Astrocyte of the cerebellum (primary cell): ENCODE measurements around the gene TMEM117.

Experiments
- DNase-seq: peaks from one replicate; pipeline ENCODE4 v3.0.0-alpha.2; 2011; ENCODE audit warnings: low read depth
- H3K4me3 ChIP-seq: 2 replicates; pipeline ENCODE4 v1.5.1; 2011; ENCODE audit warnings: mild to moderate bottlenecking, low read depth, low read length, moderate library complexity
- in situ Hi-C: cut with HindIII; loops from 2 replicates; pipeline ENCODE4 v1.10.0; 2017; ENCODE audit warnings: low sequenced_read_pairs
- TF ChIP-seq, protein P1 (sequence below): IDR thresholded peaks from 2 replicates; pipeline ENCODE4 v1.5.1; 2012; ENCODE audit warnings: low read length, low read depth, moderate library complexity, mild to moderate bottlenecking; ENCODE audit errors: missing control alignments

TMEM117 gene

DNA sequence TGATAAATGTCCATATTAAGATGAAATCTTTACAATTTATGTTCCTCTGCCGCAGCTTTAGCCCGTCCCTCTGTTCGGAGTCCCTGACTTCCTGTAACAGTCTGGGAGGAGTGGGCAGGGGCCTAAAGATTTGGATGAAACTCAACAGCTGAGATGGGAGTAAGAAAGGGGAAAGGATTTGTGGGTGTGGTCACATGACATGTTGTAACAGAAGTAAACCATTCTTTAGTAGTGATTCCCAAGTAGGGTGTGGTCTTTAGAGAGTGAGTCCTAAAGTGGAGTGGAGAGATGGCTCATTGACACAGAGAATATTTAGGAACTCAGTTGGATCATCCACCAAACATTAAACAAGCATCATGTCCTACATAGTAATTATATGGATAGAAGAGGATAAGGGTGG lies 12.9 kb downstream of the TMEM117 start:
- H3K4me3 ChIP-seq = no peak overlapping the region
- in situ Hi-C loops = no loop called here
- DNase-seq = no peak
- TF ChIP-seq, protein P1, sequence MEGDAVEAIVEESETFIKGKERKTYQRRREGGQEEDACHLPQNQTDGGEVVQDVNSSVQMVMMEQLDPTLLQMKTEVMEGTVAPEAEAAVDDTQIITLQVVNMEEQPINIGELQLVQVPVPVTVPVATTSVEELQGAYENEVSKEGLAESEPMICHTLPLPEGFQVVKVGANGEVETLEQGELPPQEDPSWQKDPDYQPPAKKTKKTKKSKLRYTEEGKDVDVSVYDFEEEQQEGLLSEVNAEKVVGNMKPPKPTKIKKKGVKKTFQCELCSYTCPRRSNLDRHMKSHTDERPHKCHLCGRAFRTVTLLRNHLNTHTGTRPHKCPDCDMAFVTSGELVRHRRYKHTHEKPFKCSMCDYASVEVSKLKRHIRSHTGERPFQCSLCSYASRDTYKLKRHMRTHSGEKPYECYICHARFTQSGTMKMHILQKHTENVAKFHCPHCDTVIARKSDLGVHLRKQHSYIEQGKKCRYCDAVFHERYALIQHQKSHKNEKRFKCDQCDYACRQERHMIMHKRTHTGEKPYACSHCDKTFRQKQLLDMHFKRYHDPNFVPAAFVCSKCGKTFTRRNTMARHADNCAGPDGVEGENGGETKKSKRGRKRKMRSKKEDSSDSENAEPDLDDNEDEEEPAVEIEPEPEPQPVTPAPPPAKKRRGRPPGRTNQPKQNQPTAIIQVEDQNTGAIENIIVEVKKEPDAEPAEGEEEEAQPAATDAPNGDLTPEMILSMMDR = no peak

DNA sequence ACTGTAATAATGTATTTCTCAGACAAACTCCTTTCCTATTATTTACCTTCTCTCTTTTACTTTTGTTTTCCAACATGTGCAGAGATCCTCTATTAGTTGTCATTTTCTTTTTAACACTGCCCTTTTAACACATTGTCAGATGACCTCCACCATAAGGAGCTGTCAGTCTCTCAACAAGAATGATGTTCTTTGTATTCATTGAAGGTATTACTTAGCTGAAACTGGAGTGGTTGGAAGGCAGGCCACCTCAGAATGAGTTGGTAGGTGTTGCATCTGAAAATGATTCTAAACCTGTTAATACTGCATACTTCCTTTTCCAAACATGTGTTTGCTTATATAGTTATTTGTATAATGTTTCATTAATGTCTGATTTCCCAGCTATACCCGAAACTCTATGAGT lies 16.9 kb downstream of the TMEM117 start:
- no peak overlapping the region for H3K4me3 ChIP-seq
- DNase-seq = no peak
- in situ Hi-C loops = no loop called here
- TF ChIP-seq, protein P1 = no peak

DNA sequence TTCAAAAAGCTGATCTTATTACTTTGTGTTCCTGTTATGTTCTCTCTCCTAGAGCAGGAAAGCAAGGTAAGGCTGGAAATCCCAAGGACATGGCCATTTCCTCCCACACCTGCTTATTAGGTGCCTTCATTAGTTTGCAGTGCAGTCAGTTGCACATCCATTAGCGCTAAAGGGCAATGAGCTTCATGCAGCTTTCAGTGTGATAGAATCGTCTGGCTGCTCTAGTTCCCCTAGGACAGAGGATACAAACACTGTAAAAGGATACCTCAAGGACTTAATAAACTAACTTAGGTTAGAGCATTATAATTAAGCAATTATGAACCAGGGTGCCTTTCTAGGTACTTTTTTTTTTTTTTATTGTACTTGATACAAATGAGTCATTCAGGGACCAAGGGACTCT lies 21.1 kb downstream of the TMEM117 start:
- H3K4me3 ChIP-seq = no peak overlapping the region
- DNase-seq = no peak
- in situ Hi-C loops = no loop called here
- TF ChIP-seq, protein P1 = no peak

DNA sequence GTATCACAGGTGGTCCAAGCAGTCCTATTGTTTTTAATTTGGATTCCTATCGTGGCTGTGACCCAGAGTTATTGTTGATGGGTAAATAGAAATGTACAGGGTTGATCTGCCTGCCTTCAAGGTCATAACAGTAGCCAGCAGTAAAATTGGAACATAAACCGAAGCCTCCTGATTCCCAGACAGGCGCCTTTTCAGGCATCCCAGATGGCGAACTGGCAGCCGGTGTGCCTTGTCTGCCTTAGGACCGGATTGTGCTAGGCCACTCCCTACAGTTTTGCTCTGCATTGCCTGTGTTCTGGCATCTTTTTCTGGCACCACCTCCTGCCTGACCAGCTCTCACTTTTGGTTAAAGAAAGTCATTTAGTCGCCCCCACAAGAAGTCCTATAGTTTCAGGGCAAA lies 22.2 kb downstream of the TMEM117 start:
- TF ChIP-seq, protein P1 = no peak
- in situ Hi-C loops = no loop called here
- no peak for DNase-seq
- H3K4me3 ChIP-seq = no peak overlapping the region

DNA sequence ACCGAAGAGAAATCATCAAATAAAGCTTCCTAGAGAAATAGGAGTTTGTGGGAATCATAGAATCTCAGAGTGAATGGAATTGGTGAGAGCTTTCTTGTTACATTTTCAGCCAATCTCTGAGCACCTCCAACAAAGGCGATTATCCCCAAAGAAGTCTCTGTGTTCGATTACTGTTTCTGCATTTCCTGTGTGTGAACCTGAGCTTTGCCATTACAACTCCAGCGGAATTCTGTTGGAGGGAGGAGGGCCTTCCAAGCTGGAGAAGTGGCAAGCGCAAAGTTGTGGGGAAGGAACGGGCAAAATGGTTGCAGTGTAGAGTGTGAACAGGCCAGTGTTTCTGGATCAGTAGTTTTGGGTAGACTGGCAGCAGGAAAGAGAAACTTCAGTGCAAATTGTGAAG lies 23.1 kb downstream of the TMEM117 start:
- TF ChIP-seq, protein P1 = no peak
- no peak overlapping the region for H3K4me3 ChIP-seq
- in situ Hi-C loops = no loop called here
- no peak for DNase-seq

DNA sequence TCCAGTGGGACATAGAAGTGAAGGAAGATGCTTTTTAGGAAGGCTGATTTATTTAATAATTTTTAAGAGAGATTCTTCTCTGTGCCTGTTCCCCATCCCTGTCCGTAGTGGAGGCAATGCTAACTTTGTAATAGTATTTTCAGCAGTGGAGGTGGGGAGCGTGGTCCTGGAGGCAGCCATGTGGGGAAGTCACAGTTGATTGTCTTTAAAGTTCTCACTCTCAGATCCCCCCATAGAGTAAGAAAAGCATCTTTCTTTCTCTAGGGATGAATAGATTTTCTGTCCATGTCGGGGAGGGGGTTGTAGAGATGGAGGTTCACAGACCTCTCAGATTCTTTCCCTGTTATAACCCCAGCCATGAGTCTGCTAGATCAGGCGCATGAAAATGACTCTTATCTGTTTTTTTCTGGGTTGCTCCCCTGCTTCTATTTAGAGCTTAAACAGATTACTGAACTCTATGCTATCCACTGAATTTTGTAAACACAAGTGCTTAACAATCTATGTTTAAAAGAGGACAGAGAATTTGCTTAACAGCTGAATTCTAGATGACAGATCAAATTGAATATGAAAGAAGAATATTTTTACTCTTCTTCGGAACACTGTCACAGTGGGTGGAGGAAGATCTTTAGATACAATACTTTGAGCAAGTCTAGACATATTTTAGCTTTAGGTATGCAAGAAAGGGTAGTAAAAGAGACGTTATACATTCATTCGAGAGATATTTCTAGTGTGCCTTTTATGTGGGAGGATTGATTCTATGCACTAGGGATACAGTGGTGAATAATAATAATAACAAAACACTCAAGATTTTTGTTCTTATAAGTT lies 25.3 kb downstream of the TMEM117 start:
- no peak for DNase-seq
- TF ChIP-seq, protein P1 = no peak

More for the DNA sequence above, 25.3 kb downstream of the TMEM117 start:
- no peak overlapping the region for H3K4me3 ChIP-seq
- in situ Hi-C loops = no loop called here
